ENCODE data around the gene CMSS1.

The CMSS1 gene

GRCh38 chr3:100093831-100094230, 276.2 kb downstream of the CMSS1 start:
- TF ChIP-seq TAF1 (IDR thresholded peaks at IDR 0.05; ENCODE audit: borderline replicate concordance, insufficient read depth, low read length) (no peak), REST (IDR thresholded peaks at IDR 0.05; ENCODE audit: insufficient read depth in 1 of 2, low read depth in 2 of 2, low read length in 2 of 2) (no peak), FOXP2 (optimal IDR thresholded peaks at IDR 0.05; ENCODE audit: borderline replicate concordance, extremely low read depth, extremely low read length, insufficient read depth) (no peak), SIN3A (IDR thresholded peaks at IDR 0.05; ENCODE audit: borderline replicate concordance, insufficient read depth, low read length) (no peak), POLR2AphosphoS5 (IDR thresholded peaks at IDR 0.05; ENCODE audit: low read depth, low read length) (no peak)

- TF ChIP-seq TAF1 (IDR thresholded peaks at IDR 0.05; ENCODE audit: borderline replicate concordance, insufficient read depth, low read length) (no peak), POLR2AphosphoS5 (IDR thresholded peaks at IDR 0.05; ENCODE audit: low read depth, low read length) (no peak), REST (IDR thresholded peaks at IDR 0.05; ENCODE audit: insufficient read depth in 1 of 2, low read depth in 2 of 2, low read length in 2 of 2) (no peak), FOXP2 (optimal IDR thresholded peaks at IDR 0.05; ENCODE audit: borderline replicate concordance, extremely low read depth, extremely low read length, insufficient read depth) (no peak), SIN3A (IDR thresholded peaks at IDR 0.05; ENCODE audit: borderline replicate concordance, insufficient read depth, low read length) (no peak)
Observed at GRCh38 chr3:100096866-100097265, 279.2 kb downstream of the CMSS1 start.

GRCh38 chr3:100097919-100098783, 280.5 kb downstream of the CMSS1 start:
- TF ChIP-seq POLR2AphosphoS5 (IDR thresholded peaks at IDR 0.05; ENCODE audit: low read depth, low read length), result no peak

- TF ChIP-seq FOXP2 (optimal IDR thresholded peaks at IDR 0.05; ENCODE audit: borderline replicate concordance, extremely low read depth, extremely low read length, insufficient read depth) (no peak), TAF1 (IDR thresholded peaks at IDR 0.05; ENCODE audit: borderline replicate concordance, insufficient read depth, low read length) (no peak), REST (IDR thresholded peaks at IDR 0.05; ENCODE audit: insufficient read depth in 1 of 2, low read depth in 2 of 2, low read length in 2 of 2) (no peak), POLR2AphosphoS5 (IDR thresholded peaks at IDR 0.05; ENCODE audit: low read depth, low read length) (no peak), SIN3A (IDR thresholded peaks at IDR 0.05; ENCODE audit: borderline replicate concordance, insufficient read depth, low read length) (no peak)
Observed at GRCh38 chr3:100098784-100099070, 281.1 kb downstream of the CMSS1 start.

GRCh38 chr3:100099621-100100020, 282.0 kb downstream of the CMSS1 start:
- TF ChIP-seq REST (IDR thresholded peaks at IDR 0.05; ENCODE audit: insufficient read depth in 1 of 2, low read depth in 2 of 2, low read length in 2 of 2), result no peak
- TF ChIP-seq TAF1 (IDR thresholded peaks at IDR 0.05; ENCODE audit: borderline replicate concordance, insufficient read depth, low read length), result no peak
- no peak for TF ChIP-seq POLR2AphosphoS5 (IDR thresholded peaks at IDR 0.05; ENCODE audit: low read depth, low read length)
- TF ChIP-seq SIN3A (IDR thresholded peaks at IDR 0.05; ENCODE audit: borderline replicate concordance, insufficient read depth, low read length), result no peak
- no peak for TF ChIP-seq FOXP2 (optimal IDR thresholded peaks at IDR 0.05; ENCODE audit: borderline replicate concordance, extremely low read depth, extremely low read length, insufficient read depth)
